Spleen (tissue), 7 donors: ENCODE measurements around the gene CD38.
A peak's percentile ranks its signal among the peaks of the same experiment; 100 is the strongest.

Experiments used
- CTCF ChIP-seq, 11 experiments: fragments of 200-600 bp in 7 of 11; fragments of 450-650 bp in 4 of 11; sonication (generic) in 4 of 11; IDR thresholded peaks in 8 of 11; conservative IDR thresholded peaks in 3 of 11; 1 replicate in 7 of 11; 2 replicates in 4 of 11; pipeline versions ENCODE4 v1.4.0 to v1.8.0; 2016 to 2021; ENCODE audit warnings: antibody characterized with exemption in 11 of 11, inconsistent platforms in 4 of 11, mild to moderate bottlenecking in 1 of 11
- POLR2A ChIP-seq, 3 donors: fragments of 450-650 bp; IDR thresholded peaks; one replicate each; pipeline ENCODE4 v1.5.1; 2017; ENCODE audit warnings: antibody characterized with exemption in 3 of 3, mild to moderate bottlenecking in 1 of 3
- POLR2AphosphoS5 ChIP-seq, 3 donors: sonication (generic); formaldehyde crosslinking; IDR thresholded peaks; one replicate each; pipeline ENCODE4 v1.5.1; 2017; ENCODE audit warnings: antibody characterized with exemption in 3 of 3
- donor health status: DM: no; HTN: no; CAD: no; lungs with moderate emphysema.
- donor health status: DM: no; HTN: no; CAD: no.
- donor health status: DM: no; HTN: no; CAD: no.

- TF ChIP-seq CTCF (IDR thresholded peaks at IDR 0.05 in 8 of 11, conservative IDR thresholded peaks at IDR 0.05 in 3 of 11) (no peak), POLR2A (IDR thresholded peaks at IDR 0.05) (no peak), POLR2AphosphoS5 (IDR thresholded peaks at IDR 0.05) (peak; percentile 32 to 89 (median 88))
Measured at GRCh38 chr4:15753786-15754185, 24.3 kb upstream of the CD38 start.
